ENCODE data around the gene RNF146.
A peak's percentile ranks its signal among the peaks of the same experiment; 100 is the strongest.
"Not testable (repeated sequence)": the region's sequence is repeated elsewhere in the genome, so short reads cannot be mapped to it uniquely, and the experiment has no call there.

The RNF146 gene, protein sequence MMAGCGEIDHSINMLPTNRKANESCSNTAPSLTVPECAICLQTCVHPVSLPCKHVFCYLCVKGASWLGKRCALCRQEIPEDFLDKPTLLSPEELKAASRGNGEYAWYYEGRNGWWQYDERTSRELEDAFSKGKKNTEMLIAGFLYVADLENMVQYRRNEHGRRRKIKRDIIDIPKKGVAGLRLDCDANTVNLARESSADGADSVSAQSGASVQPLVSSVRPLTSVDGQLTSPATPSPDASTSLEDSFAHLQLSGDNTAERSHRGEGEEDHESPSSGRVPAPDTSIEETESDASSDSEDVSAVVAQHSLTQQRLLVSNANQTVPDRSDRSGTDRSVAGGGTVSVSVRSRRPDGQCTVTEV

DNA sequence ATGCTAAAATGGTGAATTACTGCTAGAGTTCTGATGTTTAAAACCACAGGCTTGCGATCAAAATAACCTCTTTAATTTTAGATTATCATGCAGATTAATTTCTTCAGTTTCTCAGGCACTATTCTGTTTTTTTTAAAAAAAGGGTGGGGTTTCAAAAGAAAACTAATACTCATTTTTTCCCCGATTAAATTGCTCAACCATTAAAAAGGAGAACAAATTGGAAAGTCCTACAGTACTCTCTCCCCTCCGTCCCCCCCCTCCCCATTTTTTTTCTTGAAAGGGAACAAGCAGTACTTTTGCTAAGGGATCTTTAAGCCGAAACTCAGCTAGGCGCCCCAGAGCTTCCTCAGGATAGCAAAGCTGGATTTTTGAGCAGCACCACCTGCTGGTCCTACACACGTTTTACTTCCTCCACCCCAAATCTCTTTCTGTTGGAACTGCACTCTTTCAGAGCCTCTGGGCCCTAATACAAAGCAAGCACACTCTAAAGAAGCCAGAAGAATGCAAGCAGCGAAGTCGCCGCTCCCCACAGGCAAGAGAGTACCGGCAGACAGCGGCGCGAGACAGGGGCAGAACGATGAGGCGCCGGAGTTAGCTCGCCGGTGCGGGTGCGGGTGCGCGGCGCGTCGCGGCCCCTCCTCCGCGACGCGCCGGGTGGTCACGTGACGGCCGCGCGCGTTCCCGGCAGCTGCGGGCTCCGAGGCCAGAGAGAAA lies at the start of gene RNF146:
RNF146 (plus strand) TSS at position 687 of the 714 bp plus-strand sequence. CDS start 13,475 bp downstream, outside the sequence.
- DNase-seq (ENCODE audit: low spot score), result peak; percentile 82

DNA sequence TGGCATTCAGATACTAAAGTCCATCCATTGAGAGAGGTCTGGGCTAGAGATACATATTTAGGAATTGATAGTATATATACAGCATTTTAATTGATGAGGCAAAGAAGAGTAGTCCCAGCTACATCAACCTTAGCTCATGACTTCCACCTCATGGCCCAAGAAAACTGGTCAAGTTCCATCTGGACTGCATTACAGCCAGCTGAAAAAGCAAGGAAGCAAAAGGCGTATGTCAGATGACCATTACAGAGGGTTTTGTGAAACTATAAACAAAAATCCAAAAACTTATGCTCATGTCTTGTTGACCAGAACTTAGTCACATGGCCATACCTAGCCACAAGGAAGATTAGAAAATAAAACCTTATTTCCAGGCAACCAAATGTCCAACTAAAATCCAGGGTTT lies 46.8 kb upstream of the RNF146 start:
- DNase-seq (ENCODE audit: low spot score), result no peak

GRCh38 chr6:127221201-127221600 lies 45.5 kb upstream of the RNF146 start:
- DNase-seq (ENCODE audit: low spot score), result no peak

DNA sequence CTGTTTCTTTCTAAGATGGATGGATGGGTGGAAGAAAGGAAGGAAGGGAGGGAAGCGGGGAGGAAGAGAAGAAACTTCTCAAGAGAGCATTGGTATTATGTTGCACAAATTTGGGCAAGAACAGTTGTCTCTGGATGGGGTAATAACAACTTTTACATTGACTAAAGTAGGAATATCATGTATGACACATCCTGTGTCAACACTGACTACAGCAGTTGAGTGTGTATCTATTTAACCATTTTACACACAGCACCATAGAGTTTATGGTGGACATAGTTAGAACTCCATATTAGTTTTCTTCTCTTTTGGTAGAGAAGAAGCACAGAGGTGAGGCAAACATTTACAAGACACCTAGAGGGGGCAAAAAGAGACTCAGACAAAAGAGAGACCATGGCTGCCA lies 44.2 kb upstream of the RNF146 start:
- DNase-seq (ENCODE audit: low spot score), result no peak

- no peak for DNase-seq (ENCODE audit: low spot score)
Measured at GRCh38 chr6:127225497-127225896, 41.2 kb upstream of the RNF146 start.

DNA sequence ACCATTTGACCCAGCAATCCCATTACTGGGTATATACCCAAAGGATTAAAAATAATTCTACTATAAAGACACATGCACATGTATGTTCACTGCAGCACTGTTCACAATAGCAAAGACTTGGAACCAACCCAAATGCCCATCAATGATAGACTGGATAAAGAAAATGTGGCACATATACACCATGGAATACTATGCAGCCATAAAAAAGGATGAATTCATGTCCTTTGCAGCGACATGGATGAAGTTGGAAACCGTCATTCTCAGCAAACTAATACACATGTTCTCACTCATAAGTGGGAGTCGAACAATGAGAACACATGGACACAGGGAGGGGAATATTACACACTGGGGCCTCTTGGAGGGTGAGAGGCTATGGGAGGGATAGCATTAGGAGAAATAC lies 32.8 kb upstream of the RNF146 start:
- not testable (repeated sequence) for DNase-seq (ENCODE audit: low spot score)

GRCh38 chr6:127243501-127243900 lies 23.2 kb upstream of the RNF146 start:
- no peak for DNase-seq (ENCODE audit: low spot score)

DNA sequence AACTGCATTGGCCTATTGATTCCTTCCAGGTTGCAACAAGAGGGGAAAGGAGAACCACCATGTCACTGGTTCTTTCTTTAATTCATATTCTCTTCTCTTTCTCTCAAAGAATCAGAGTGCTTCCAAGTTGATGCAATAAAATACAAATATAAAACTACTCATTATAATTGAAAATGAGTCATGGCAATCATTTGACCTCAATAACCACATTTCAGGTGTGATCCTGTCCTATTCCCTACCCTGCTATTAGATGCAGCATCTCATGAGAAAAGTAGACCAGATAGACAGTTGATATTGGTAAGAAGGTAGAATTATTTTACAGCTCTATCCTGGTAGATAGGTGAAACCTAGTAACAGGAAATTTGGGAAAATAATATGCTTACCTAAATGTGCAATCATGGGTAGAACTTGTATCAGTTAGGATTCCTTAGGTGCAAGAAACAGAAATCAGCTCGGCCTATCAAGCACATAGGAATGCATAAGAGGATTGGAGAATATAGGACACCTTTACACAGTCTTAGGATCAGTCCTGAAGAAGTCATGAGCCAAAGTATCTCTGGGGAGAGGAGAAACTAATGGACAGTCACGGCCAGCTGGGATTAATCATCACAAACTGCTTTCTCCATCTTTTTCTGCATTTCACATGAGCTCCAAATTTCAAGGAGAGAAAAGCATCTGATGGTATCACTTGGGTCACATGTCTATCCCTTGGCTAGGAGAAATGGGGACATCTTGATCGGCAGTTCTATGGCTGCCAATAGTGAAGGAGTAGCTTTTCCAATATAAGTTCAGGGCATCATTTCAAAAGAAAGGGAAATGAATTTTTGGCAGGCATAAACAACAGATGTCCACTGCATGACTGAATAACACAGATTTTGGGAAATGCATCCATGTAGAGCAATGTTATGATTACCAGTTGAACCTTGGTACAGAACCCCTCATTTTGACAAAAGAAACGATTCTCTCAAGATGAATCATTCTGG lies 19.3 kb upstream of the RNF146 start:
- DNase-seq (ENCODE audit: low spot score), result no peak

DNA sequence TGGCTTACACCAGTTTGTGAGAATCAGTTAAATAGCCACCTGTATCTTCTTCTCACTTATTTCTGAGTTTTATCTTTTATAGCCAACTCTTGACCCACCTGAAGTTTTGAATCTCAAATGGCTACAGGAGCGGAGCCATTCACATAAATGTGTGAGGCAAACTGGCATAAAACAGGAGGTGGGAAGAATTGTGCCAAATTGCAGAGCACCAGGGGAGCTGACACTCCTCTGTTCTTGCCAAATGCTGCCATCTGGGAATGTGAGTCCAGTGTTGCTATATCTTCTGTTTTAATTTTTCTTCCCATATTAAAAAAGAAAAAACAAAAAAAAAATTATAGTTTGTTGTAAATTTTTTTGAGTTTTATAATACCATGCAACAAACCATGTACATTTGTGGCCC lies 17.0 kb upstream of the RNF146 start:
- no peak for DNase-seq (ENCODE audit: low spot score)

GRCh38 chr6:127255286-127255685 lies 11.4 kb upstream of the RNF146 start:
- DNase-seq (ENCODE audit: low spot score), result no peak

DNA sequence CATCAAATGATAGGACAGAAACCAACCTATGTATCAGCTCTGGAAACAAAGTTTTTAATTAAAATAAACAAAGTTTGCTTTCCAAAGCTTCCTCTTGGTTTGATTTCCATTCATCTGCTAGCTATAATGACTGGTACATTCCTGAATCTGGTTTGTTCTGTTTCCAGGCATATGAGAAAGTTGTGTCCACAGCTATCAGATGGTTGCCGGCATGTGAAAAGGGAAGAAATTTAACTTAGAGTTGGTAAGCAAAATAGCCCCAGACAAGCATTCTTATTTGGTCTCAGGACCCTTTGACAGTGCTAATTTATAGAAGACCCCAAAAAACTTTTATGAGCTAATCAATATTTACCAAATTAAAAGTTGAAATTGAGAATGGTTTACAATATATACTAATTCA lies 3.8 kb upstream of the RNF146 start:
- DNase-seq (ENCODE audit: low spot score), result no peak

- DNase-seq (ENCODE audit: low spot score), result no peak
Measured at GRCh38 chr6:127263481-127263880, 3.2 kb upstream of the RNF146 start.

DNA sequence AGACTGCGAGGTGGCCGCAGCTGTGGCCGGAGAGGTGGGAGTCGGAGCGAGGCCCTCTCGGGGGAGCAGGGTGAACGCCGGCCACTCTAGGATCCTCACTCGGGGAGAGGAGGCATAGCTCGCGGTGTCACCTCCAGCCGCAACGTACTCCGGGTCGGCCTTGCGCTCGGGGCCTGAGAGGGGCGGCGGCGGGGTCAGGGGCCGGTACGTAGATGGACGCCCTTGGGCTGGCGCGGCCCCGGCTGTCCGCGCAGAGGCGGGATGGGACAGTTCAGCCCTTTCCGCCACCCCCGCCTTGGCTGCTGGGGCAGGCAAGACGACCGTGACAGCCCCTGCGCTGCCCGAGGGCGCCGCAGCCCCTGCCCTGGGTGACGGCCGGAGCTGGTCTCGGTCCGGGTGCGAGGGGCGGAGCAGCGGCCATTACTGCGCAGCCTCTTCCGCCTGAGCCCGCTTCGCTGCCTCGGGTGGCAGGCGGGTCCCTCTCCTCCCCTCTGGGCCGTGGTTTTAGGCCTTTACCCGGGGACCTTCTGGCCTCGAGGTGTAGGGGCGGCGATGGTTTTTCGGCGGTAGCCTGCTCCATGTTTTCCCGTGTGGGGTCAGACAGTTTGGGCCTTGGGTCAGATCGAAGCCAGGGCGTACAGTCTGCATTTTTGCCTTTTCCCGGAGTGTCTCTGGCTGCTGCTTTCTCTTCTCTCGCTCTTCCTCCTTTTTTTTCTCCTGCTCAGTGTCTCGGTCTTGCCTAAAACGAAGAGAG lies 405 bp downstream of the RNF146 start:
- peak; percentile 66 for DNase-seq (ENCODE audit: low spot score)

GRCh38 chr6:127267646-127268625 lies 1.3 kb downstream of the RNF146 start:
- peak; percentile 45 for DNase-seq (ENCODE audit: low spot score)

GRCh38 chr6:127272576-127272975 lies 5.9 kb downstream of the RNF146 start:
- no peak for DNase-seq (ENCODE audit: low spot score)

- DNase-seq (ENCODE audit: low spot score), result no peak
Measured at GRCh38 chr6:127273499-127273898, 6.8 kb downstream of the RNF146 start.

- DNase-seq (ENCODE audit: low spot score), result no peak
Measured at GRCh38 chr6:127276331-127276730, 9.7 kb downstream of the RNF146 start.

GRCh38 chr6:127277878-127278843 lies 11.5 kb downstream of the RNF146 start:
- no peak for DNase-seq (ENCODE audit: low spot score)

- DNase-seq (ENCODE audit: low spot score), result no peak
Measured at GRCh38 chr6:127279815-127280214, 13.2 kb downstream of the RNF146 start.
